PC-9 (cell line): ENCODE measurements around the gene LRIG1. TPM values are rescaled to one million over a fixed set of nuclear protein-coding genes. Genes with fewer than 3 reads are reported as not detected.

Source experiments
- BruUV-seq: library from RNA; stranded (reverse); fragments of 400-500 nt; replicated peaks from 2 replicates; lab custom pipeline; 2021; lab: Mats Ljungman, UMichigan
- CTCF ChIA-PET: fragments of 300-600 bp; sonication (Branson Sonifier 250); formaldehyde crosslinking; loops from one replicate; lab custom pipeline; 2022; ENCODE audit warnings: antibody characterized with exemption; lab: Charles Lee
- POLR2A ChIA-PET: fragments of 300-600 bp; sonication (Branson Sonifier 250); formaldehyde crosslinking; loops from one replicate; lab custom pipeline; 2022; ENCODE audit warnings: antibody characterized with exemption; ENCODE audit not compliant: unreplicated experiment; lab: Charles Lee
- DNase-seq, 2 experiments: peaks; one replicate each; pipeline versions ENCODE4 v3.0.0 to v3.0.0-alpha.2; 2015 to 2022; ENCODE audit warnings: mixed read lengths in 1 of 2
- H2AFZ ChIP-seq: fragments of 200-600 bp; sonication (generic); 2 replicates; pipeline ENCODE4 v1.8.1; 2017; ENCODE audit warnings: antibody characterized with exemption
- H3F3A ChIP-seq: fragments of 200-600 bp; sonication (generic); 2 replicates; pipeline ENCODE4 v1.8.1; 2017; ENCODE audit warnings: antibody characterized with exemption, mild to moderate bottlenecking, low read depth; ENCODE audit not compliant: insufficient read depth
- H3K27ac ChIP-seq: fragments of 200-600 bp; sonication (generic); 2 replicates; pipeline ENCODE4 v1.6.1; 2016; ENCODE audit warnings: mixed run types
- H3K27me3 ChIP-seq: fragments of 200-600 bp; sonication (generic); 2 replicates; pipeline ENCODE4 v1.6.1; 2016; ENCODE audit warnings: low read depth, mixed run types; ENCODE audit not compliant: insufficient read depth
- H3K36me3 ChIP-seq: fragments of 200-600 bp; sonication (generic); 2 replicates; pipeline ENCODE4 v1.6.1; 2016; ENCODE audit warnings: low read depth, mixed run types
- H3K4me1 ChIP-seq: fragments of 200-600 bp; sonication (generic); replicated peaks from 2 replicates; pipeline ENCODE4 v1.6.1; 2016; ENCODE audit warnings: mixed run types; ENCODE audit not compliant: insufficient read depth
- H3K4me2 ChIP-seq: fragments of 200-600 bp; sonication (generic); 2 replicates; pipeline ENCODE4 v1.6.1; 2017; ENCODE audit warnings: mixed run types
- H3K4me3 ChIP-seq: fragments of 200-600 bp; sonication (generic); 2 replicates; pipeline ENCODE4 v1.6.1; 2016; ENCODE audit warnings: mixed run types
- H3K79me2 ChIP-seq: fragments of 200-600 bp; sonication (generic); 2 replicates; pipeline ENCODE4 v1.6.1; 2017; ENCODE audit warnings: low read depth, mixed run types
- H3K9me2 ChIP-seq: fragments of 200-600 bp; sonication (generic); 2 replicates; pipeline ENCODE4 v1.8.1; 2017; ENCODE audit warnings: mild to moderate bottlenecking; ENCODE audit not compliant: insufficient read depth
- H3K9me3 ChIP-seq: fragments of 200-600 bp; sonication (generic); 2 replicates; pipeline ENCODE4 v1.8.1; 2016; ENCODE audit warnings: low read depth; ENCODE audit not compliant: insufficient read depth
- H4K20me1 ChIP-seq: fragments of 200-600 bp; sonication (generic); 2 replicates; pipeline ENCODE4 v1.8.1; 2017; ENCODE audit not compliant: insufficient read depth
- EZH2 ChIP-seq: fragments of 200-600 bp; sonication (generic); IDR thresholded peaks from 2 replicates; pipeline ENCODE4 v1.8.0; 2017; ENCODE audit warnings: antibody characterized with exemption, low read depth
- intact Hi-C: fragments of 100-400 bp; cut with micrococcal nuclease; formaldehyde crosslinking; loops from one replicate; pipeline ENCODE4 v1.10.0; 2022; ENCODE audit not compliant: unreplicated experiment
- total RNA-seq: library from RNA; stranded (reverse); gene quantifications from 2 replicates; pipeline ENCODE4 v1.2.3, GENCODE V29; 2021
- TF ChIP-seq, protein P1 (sequence below): fragments of 200-600 bp; sonication (generic); conservative IDR thresholded peaks from 2 replicates; pipeline ENCODE4 v1.6.1; 2017; ENCODE audit warnings: mixed run types, antibody characterized with exemption, mild to moderate bottlenecking, moderate library complexity

The LRIG1 gene
- total RNA-seq, 1 experiment from 2014 or later: not detected

DNA sequence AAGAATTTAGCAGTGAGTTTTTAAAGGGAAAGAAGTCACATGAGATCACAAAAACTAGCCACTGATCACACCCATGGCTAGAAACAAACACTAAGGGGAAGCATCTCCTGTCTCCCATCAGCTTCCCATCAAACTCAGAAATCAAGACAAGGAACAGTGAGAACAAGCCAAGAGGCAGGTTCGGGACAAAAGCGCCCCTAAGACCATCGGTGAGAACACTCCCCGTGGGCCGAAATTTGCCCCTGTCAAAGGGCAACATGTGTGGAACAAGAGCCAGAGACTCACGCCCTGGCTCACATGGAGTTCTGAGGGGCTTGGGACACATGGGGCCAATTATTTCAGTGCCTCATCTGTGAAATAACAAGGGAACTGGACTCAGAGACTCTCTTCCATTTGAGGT, 49.1 kb downstream of the LRIG1 start:
- H3K79me2 ChIP-seq: no peaks in the 10 kb centered on the region
- no peaks in the 10 kb centered on the region for H3K4me1 ChIP-seq
- BruUV-seq: no TSS peak
- no peak for TF ChIP-seq EZH2
- TF ChIP-seq, protein P1, sequence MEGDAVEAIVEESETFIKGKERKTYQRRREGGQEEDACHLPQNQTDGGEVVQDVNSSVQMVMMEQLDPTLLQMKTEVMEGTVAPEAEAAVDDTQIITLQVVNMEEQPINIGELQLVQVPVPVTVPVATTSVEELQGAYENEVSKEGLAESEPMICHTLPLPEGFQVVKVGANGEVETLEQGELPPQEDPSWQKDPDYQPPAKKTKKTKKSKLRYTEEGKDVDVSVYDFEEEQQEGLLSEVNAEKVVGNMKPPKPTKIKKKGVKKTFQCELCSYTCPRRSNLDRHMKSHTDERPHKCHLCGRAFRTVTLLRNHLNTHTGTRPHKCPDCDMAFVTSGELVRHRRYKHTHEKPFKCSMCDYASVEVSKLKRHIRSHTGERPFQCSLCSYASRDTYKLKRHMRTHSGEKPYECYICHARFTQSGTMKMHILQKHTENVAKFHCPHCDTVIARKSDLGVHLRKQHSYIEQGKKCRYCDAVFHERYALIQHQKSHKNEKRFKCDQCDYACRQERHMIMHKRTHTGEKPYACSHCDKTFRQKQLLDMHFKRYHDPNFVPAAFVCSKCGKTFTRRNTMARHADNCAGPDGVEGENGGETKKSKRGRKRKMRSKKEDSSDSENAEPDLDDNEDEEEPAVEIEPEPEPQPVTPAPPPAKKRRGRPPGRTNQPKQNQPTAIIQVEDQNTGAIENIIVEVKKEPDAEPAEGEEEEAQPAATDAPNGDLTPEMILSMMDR: no peak
- no peaks in the 10 kb centered on the region for H3K9me3 ChIP-seq
- no peak for DNase-seq
- no peak overlapping the region for H3K4me2 ChIP-seq
- H3F3A ChIP-seq: no peaks in the 10 kb centered on the region
- H3K36me3 ChIP-seq: no peaks in the 10 kb centered on the region
- no peaks in the 10 kb centered on the region for H3K9me2 ChIP-seq
- intact Hi-C loops: no loop called here
- ChIA-PET CTCF (no interaction called here), POLR2A (no interaction called here)
- H3K4me3 ChIP-seq: no peak overlapping the region
- no peaks in the 10 kb centered on the region for H4K20me1 ChIP-seq
- no peak overlapping the region for H2AFZ ChIP-seq
- H3K27ac ChIP-seq: no peak overlapping the region
- no peaks in the 10 kb centered on the region for H3K27me3 ChIP-seq

DNA sequence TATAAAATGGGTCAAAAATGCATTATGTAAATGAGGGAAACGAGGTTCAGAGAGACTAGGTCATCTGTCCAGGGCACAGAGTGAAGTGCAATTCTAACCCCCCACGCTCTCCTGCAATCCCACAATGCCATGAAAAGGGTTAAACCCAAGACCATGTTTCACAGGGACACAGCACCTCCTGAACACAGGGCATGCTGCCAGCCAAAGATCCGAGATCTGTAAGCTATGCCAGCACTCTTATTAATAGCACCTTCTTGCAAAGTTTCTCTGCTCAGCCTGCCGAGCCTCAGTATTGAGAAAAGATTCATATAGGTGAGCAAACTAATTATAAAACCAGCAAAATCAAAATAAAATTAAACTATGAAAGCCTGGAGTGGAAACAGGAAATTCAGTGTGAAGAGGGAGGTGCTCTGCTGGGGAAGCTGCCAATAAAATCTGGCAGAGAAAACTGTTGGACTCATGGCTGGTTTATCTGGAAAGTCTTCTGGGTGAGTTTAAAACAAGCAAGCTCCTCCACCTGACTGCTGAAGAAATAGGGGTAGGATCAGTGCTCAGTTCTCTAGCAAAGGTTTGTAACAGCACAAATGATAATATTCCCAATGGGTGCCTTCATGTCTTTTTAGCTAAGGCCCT, 50.3 kb downstream of the LRIG1 start:
- ChIA-PET CTCF (interaction anchor here (0.7 kb wide), 1 partner anchor 243 kb away, joined by 5 read pairs; no protein-coding TSS in a partner anchor), POLR2A (no interaction called here)
- Histone ChIP-seq H3K4me1 (no peaks in the 10 kb centered on the region), H2AFZ (no peak overlapping the region), H3K9me3 (no peaks in the 10 kb centered on the region), H3F3A (no peaks in the 10 kb centered on the region), H3K4me3 (no peak overlapping the region), H3K27ac (no peak overlapping the region), H3K27me3 (no peaks in the 10 kb centered on the region), H3K4me2 (no peak overlapping the region), H4K20me1 (no peaks in the 10 kb centered on the region), H3K9me2 (no peaks in the 10 kb centered on the region), H3K36me3 (no peaks in the 10 kb centered on the region), H3K79me2 (no peaks in the 10 kb centered on the region)
- TF ChIP-seq, protein P1: no peak
- no peak for TF ChIP-seq EZH2
- no peak for DNase-seq
- intact Hi-C loops: no loop called here
- no TSS peak for BruUV-seq

DNA sequence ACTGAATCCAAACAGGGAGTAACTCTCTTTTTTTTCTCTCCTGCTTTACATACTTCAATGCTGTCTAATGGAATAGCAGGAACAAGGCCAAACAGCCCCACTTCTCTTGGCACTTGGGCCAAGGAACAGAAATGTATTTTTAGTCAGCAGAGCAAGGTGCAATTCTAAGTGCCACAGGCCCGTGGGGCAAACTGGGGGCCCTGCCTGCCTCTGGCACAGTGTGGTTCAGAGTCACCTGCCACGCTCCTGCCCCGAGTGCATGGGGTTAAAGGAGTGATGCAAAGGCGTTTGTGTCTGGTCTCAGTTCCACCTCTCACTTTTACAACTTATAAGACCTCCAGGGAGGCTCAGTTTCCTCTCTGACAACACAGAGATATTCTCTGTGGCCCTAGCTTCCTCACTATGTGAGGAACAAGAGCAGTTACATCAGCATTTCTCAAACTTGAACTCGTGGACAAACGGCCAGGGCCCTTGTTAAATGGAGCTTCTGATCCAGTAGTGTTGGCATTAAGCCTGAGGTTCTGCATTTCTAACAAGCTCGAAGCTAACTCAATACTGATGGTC, 51.3 kb downstream of the LRIG1 start:
- H3K27me3 ChIP-seq: no peaks in the 10 kb centered on the region
- H3K9me2 ChIP-seq: no peaks in the 10 kb centered on the region
- no TSS peak for BruUV-seq
- no peak overlapping the region for H3K4me3 ChIP-seq
- H2AFZ ChIP-seq: no peak overlapping the region
- H4K20me1 ChIP-seq: no peaks in the 10 kb centered on the region
- intact Hi-C loops: no loop called here
- no peak for DNase-seq
- no peaks in the 10 kb centered on the region for H3K79me2 ChIP-seq
- no peaks in the 10 kb centered on the region for H3K36me3 ChIP-seq
- no peaks in the 10 kb centered on the region for H3K9me3 ChIP-seq
- ChIA-PET CTCF (interaction anchor here (0.7 kb wide), 1 partner anchor 244 kb away, joined by 5 read pairs; no protein-coding TSS in a partner anchor), POLR2A (no interaction called here)
- H3K4me1 ChIP-seq: no peaks in the 10 kb centered on the region
- no peak overlapping the region for H3K4me2 ChIP-seq
- no peaks in the 10 kb centered on the region for H3F3A ChIP-seq
- no peak for TF ChIP-seq EZH2
- TF ChIP-seq, protein P1: no peak
- H3K27ac ChIP-seq: no peak overlapping the region
